Naive B cell (primary cell): Measurements from ENCODE around the gene POLR2I. TPM values are rescaled to one million over a fixed set of nuclear protein-coding genes. Genes with fewer than 3 reads are reported as not detected.
A peak's percentile ranks its signal among the peaks of the same experiment; 100 is the strongest.
"Not testable (repeated sequence)": the region's sequence is repeated elsewhere in the genome, so short reads cannot be mapped to it uniquely, and the experiment has no call there.

ENCODE experiments used
- ATAC-seq, 2 donors: fragments of 150-1000 bp; cut with Tn5 transposase; 2 replicates each; pipeline ENCODE4 v1.10.0; 2021; ENCODE audit warnings: low read depth in 2 of 2, mild to moderate bottlenecking in 2 of 2, moderate library complexity in 2 of 2
- DNase-seq: peaks from one replicate; pipeline ENCODE4 v3.0.0; 2022
- H3K27ac Mint-ChIP-seq, 6 donors: one replicate each; pipeline ENCODE4 v1.8.0; 2020 to 2022; ENCODE audit warnings: mild to moderate bottlenecking in 6 of 6, mixed read lengths in 6 of 6, moderate library complexity in 5 of 6, inconsistent platforms in 2 of 6
- H3K27me3 Mint-ChIP-seq, 3 donors: one replicate each; pipeline ENCODE4 v1.8.0; 2021 to 2022; ENCODE audit warnings: mixed read lengths in 3 of 3, mild to moderate bottlenecking in 1 of 3
- H3K36me3 Mint-ChIP-seq, 2 donors: one replicate each; pipeline ENCODE4 v1.8.0; 2020 to 2022; ENCODE audit warnings: mixed read lengths in 2 of 2, inconsistent platforms in 1 of 2, mild to moderate bottlenecking in 1 of 2
- H3K4me1 Mint-ChIP-seq, 3 donors: one replicate each; pipeline ENCODE4 v1.8.0; 2020 to 2022; ENCODE audit warnings: mixed read lengths in 3 of 3, inconsistent platforms in 1 of 3, mild to moderate bottlenecking in 1 of 3, moderate library complexity in 1 of 3
- H3K4me3 Mint-ChIP-seq, 8 donors: one replicate each; pipeline ENCODE4 v1.8.0; 2020 to 2022; ENCODE audit warnings: mild to moderate bottlenecking in 8 of 8, mixed read lengths in 8 of 8, moderate library complexity in 8 of 8, inconsistent platforms in 2 of 8
- H3K9me3 Mint-ChIP-seq, 7 donors: one replicate each; pipeline ENCODE4 v1.8.0; 2020 to 2022; ENCODE audit warnings: mixed read lengths in 7 of 7, mild to moderate bottlenecking in 5 of 7, inconsistent platforms in 2 of 7, moderate library complexity in 1 of 7
- polyA plus RNA-seq, 6 donors: library from polyadenylated mRNA; unstranded; fragments of 300-500 nt; fragmentation: Illumina TruSeq; gene quantifications; one replicate each; pipeline ENCODE4 v1.2.3, GENCODE V29; 2021; ENCODE audit warnings: low read depth in 6 of 6

Gene POLR2I
- polyA plus RNA-seq, 6 donors from 2014 or later, result 112 to 139 (median 126) TPM

DNA sequence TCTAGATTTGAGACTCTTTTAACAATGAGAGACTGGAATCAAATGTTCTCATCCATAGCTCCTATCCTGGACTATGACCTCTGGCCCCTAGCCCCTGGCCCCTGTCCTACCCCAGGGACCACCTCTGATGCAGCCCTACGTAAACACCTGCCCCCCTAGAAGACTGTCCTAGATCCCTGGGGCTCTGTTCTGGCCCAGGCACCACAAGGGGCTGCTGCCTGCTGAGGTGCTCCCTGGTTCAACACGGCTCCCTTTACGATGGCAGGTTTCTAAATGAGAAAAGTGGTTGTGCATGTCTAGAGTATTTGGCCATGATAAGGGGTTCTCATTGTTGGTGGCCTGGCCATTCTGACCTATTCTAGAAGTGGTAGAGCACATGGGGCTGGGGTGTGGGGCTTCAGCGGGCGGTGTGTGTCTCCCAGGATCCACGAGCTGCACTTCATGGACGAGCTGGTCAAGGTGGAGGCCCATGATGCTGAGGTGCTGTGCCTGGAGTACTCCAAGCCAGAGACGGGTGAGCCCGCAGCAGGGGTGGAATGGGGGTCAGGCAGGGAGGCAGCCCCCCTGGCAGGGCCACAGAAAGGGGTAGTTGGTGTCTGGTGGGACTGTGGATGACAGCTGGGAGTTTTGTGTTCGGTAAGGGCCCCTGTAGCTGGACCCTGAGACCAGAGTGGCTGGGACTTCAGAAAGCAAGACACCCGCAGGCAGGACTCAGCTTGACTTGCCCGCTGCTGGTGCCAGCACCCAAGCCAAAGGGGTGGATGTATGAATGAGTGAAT, 30.3 kb downstream of the POLR2I start:
- Mint-ChIP-seq H3K4me3 (peak overlapping the region in 1 of 8 donors; percentile 59), H3K4me1 (no peaks in the 10 kb centered on the region), H3K36me3 (no peaks in the 10 kb centered on the region), H3K27ac (no peak overlapping the region), H3K27me3 (no peaks in the 10 kb centered on the region), H3K9me3 (no peaks in the 10 kb centered on the region)
- no peak for ATAC-seq
- no peak for DNase-seq

DNA sequence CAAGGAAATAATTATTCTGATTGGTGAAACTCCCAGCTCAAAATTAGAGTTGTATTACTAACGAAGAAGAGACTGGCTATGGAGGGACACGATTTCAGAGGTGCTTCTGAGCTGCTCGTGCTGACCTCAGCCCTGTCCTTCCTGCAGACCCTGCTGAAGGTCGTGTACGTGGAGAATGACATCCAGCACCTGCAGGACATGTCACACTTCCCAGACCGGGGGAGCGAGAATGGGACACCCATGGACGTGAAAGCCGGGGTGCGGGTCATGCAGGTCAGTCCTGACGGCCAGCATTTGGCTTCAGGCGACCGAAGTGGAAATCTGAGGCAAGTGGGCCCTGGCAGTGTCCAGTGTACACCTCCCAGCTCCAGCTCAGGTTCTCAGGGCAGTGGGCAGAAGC, 31.8 kb downstream of the POLR2I start:
- H3K27ac Mint-ChIP-seq, result no peak overlapping the region
- no peak overlapping the region for H3K4me3 Mint-ChIP-seq
- ATAC-seq (no peak), DNase-seq (no peak)
- H3K36me3 Mint-ChIP-seq, result no peaks in the 10 kb centered on the region
- H3K9me3 Mint-ChIP-seq, result no peaks in the 10 kb centered on the region
- no peaks in the 10 kb centered on the region for H3K27me3 Mint-ChIP-seq
- H3K4me1 Mint-ChIP-seq, result no peaks in the 10 kb centered on the region

DNA sequence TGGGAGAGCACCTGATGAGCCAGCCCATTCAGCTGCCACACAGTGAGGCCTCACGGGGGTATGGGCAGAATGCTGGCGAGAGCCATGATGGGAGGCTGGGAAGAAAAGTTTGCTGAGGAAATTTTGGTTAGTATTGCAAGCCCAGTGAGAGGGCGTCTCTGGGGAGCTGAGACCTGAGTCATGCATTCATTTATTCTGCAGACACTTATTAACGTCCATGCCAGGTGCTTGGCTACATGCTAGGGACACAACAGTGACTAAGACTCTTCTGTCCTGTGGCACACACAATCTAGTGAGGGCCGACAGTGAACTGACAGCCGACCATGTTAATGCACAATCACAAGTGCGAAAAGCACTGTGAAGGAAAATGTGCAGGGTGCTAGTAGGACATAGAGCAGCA, 32.8 kb downstream of the POLR2I start:
- Mint-ChIP-seq H3K36me3 (no peaks in the 10 kb centered on the region), H3K4me3 (no peak overlapping the region), H3K9me3 (no peaks in the 10 kb centered on the region)

DNA sequence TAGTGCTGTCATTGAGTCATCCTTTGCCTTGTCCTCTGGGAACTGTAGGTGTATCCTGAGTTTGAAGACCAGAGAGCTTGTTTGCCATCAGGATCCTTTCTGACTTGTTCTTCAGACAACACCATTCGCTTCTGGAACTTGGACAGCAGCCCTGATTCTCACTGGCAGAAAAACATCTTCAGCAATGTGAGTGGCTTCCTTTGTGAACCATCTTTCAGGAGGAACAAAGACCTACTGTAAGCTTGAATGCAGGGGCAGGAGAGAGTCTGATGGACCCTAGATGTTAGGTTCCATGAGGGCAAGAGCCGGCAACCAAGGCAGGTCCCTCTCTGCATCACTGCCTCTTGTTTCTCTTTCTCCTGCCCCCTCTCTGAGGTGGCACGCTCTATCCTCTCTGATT, 33.3 kb downstream of the POLR2I start:
- Mint-ChIP-seq H3K4me3 (no peak overlapping the region), H3K27ac (no peak overlapping the region), H3K36me3 (no peaks in the 10 kb centered on the region), H3K27me3 (no peaks in the 10 kb centered on the region), H3K9me3 (no peaks in the 10 kb centered on the region), H3K4me1 (no peaks in the 10 kb centered on the region)
- DNase-seq, result no peak
- no peak for ATAC-seq

More for the DNA sequence above, 32.8 kb downstream of the POLR2I start:
- no peak for DNase-seq
- H3K27me3 Mint-ChIP-seq, result no peaks in the 10 kb centered on the region
- no peak for ATAC-seq
- H3K27ac Mint-ChIP-seq, result peak overlapping the region in 2 of 6 donors; percentile 5 to 79
- no peaks in the 10 kb centered on the region for H3K4me1 Mint-ChIP-seq

DNA sequence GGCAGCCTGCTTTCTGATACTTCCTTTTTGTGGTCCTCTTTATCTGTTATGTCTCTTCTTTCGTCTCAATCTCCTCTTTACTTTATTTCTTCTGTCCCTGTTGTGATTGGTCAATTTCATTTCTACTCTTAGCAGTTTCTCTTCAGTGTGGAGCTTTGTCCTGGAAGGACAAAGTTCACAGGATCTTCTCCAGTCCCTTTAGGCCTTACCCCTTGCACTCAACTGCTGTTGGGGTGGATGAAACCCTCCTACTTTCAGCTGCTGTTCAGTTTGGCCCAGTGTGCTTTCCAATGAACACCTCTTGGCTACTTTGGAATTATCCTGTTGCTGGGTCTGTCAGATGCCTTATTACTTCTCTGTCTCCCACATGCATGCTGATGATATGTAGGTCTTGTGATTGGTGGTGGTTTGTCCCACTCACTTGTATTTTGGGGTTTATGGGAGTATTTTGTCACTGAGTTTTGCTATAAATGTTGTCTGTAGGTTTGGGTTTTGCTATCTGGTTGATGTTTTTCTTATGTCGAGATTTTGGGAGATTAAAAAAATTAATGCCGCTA, 35.2 kb downstream of the POLR2I start:
- Mint-ChIP-seq H3K36me3 (no peaks in the 10 kb centered on the region), H3K9me3 (no peaks in the 10 kb centered on the region), H3K4me3 (no peak overlapping the region), H3K27me3 (no peaks in the 10 kb centered on the region), H3K4me1 (no peaks in the 10 kb centered on the region), H3K27ac (peak overlapping the region in 2 of 6 donors; percentile 18 to 23)
- DNase-seq (no peak), ATAC-seq (no peak)

DNA sequence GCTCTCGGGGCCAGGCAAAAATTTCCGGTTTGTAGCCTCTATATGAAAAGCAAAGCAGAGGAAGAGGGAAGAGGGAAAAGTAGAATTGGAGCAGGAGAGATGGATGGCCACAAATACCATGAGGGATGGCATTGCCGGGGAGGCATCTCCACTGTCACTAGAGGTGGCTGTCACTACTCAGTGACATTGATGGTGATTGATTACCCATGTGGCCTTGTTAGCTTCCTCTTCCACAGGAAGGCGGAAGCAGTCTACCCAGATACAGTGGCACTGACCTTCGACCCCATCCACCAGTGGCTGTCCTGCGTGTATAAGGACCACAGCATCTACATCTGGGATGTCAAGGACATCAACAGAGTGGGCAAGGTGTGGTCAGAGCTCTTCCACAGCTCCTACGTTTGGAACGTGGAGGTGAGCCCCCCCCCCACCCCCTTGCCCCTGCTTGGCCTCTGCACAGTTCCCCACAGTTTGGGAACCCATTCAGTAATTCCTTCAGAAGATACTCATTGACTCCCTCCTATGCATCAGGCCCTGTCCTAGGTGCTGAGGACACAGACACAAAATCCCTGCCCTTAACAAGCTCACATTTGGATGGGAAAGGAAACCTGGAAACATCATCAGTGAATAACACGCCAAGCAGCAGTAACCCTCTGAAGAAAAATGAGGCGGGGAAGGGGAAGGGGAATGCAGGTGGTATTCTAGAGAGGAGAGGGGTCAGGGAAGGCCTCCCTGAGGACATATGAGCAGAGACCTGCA, 41.4 kb downstream of the POLR2I start:
- no peak for DNase-seq
- no peaks in the 10 kb centered on the region for H3K27me3 Mint-ChIP-seq
- H3K9me3 Mint-ChIP-seq, result peaks cover 0 to 2% (median 0%) of the 10 kb centered on the region in 7 donors
- ATAC-seq, result no peak
- no peaks in the 10 kb centered on the region for H3K4me1 Mint-ChIP-seq
- peak overlapping the region in 2 of 6 donors; percentile 16 to 67 for H3K27ac Mint-ChIP-seq
- no peak overlapping the region for H3K4me3 Mint-ChIP-seq
- no peaks in the 10 kb centered on the region for H3K36me3 Mint-ChIP-seq

DNA sequence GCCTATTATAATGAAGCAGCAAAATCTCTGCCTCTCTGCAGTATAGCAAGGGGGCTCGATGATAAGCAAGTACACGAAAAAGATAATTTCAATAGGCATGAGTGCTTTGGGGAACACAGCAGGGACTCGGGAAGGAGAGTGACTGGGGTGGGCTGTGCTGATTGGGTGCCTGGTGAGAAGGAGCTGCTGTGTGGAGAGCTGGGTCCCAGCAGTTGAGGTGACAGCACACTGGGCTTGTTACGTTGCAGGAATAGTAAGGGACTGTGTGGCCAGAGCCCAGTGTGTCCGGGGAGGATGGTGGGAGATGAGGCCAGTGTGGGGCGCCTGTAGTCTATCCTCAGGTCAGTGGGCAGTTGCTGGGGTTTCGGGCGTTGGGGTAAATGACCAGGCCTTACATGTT, 42.6 kb downstream of the POLR2I start:
- ATAC-seq, result no peak
- no peak for DNase-seq
- no peaks in the 10 kb centered on the region for H3K4me1 Mint-ChIP-seq
- H3K9me3 Mint-ChIP-seq, result peaks cover 0 to 2% (median 0%) of the 10 kb centered on the region in 7 donors
- H3K36me3 Mint-ChIP-seq, result no peaks in the 10 kb centered on the region
- no peaks in the 10 kb centered on the region for H3K27me3 Mint-ChIP-seq
- no peak overlapping the region for H3K27ac Mint-ChIP-seq
- H3K4me3 Mint-ChIP-seq, result no peak overlapping the region

DNA sequence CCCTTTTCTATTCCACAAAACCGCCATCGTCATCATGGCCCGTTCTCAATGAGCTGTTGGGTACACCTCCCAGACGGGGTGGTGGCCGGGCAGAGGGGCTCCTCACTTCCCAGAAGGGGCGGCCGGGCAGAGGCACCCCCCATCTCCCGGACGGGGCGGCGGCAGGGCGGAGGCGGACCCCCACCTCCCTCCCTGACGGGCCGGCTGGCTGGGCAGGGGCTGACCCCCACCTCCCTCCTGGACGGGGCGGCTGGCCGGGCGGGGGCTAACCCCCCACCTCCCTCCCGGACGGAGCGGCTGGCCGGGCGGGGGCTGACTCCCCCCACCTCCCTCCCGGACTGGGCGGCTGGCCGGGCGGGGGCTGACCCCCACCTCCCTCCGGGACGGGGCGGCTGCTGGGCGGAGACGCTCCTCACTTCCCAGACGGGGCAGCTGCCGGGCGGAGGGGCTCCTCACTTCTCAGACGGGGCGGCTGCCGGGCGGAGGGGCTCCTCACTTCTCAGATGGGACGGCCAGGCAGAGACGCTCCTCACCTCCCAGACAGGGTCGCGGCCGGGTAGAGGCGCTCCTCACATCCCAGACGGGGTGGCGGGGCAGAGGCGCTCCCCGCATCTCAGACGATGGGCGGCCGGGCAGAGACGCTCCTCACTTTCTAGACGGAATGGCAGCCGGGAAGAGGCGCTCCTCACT, 45.7 kb downstream of the POLR2I start:
- not testable (repeated sequence) for H3K36me3 Mint-ChIP-seq, H3K9me3 Mint-ChIP-seq, H3K27me3 Mint-ChIP-seq, DNase-seq, H3K27ac Mint-ChIP-seq, H3K4me1 Mint-ChIP-seq, ATAC-seq, H3K4me3 Mint-ChIP-seq

DNA sequence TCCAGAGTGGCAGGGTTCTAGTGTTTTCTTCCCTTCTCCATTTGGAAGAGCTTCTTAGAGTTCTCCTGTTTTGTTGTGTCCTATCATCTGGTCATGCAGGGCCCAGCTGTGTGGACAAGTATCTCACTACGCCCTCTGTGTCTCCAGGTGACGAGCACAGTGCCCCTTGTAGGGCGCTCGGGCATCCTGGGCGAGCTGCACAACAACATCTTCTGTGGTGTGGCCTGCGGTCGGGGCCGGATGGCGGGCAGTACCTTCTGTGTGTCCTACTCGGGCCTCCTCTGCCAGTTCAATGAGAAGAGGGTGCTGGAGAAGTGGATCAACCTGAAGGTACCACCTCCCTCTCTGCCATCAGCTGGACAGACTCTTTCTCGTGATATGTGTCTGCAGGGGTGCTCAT, 47.0 kb downstream of the POLR2I start:
- no peak for DNase-seq
- Mint-ChIP-seq H3K36me3 (no peaks in the 10 kb centered on the region), H3K4me3 (no peak overlapping the region), H3K27me3 (no peaks in the 10 kb centered on the region), H3K4me1 (no peaks in the 10 kb centered on the region), H3K9me3 (peaks cover 0 to 2% (median 0%) of the 10 kb centered on the region in 7 donors), H3K27ac (no peak overlapping the region)
- ATAC-seq, result no peak

DNA sequence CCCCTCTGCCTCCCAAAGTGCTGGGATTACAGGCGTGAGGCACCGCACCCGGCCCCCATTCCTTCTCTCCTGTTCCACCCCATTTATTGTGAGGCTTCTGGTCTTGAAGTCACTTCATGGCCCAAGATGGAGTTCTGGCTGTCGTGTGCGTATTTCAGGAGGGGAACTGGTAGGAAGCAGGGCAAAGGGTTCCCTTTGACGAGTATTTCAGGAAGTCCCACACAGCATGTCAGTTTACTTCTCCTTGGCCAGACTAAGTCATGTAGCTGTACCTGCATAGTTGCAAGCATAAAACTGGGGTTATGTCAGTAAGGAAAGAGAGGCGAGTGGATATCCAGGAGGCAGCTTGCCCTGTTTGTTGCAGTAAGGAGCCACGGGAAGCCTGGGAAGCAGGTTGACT, 49.8 kb downstream of the POLR2I start:
- H3K9me3 Mint-ChIP-seq, result peaks cover 0 to 2% (median 0%) of the 10 kb centered on the region in 7 donors
- peak overlapping the region in 1 of 8 donors; percentile 73 for H3K4me3 Mint-ChIP-seq
- no peak for ATAC-seq
- no peaks in the 10 kb centered on the region for H3K36me3 Mint-ChIP-seq
- no peak overlapping the region for H3K27ac Mint-ChIP-seq
- no peak for DNase-seq
- no peaks in the 10 kb centered on the region for H3K4me1 Mint-ChIP-seq
- no peaks in the 10 kb centered on the region for H3K27me3 Mint-ChIP-seq

Other genes starting within 250 kb of the POLR2I start
- not detected for gene APLP1, start 246.3 kb downstream of the POLR2I start, polyA plus RNA-seq
- gene NFKBID, start 214.3 kb downstream of the POLR2I start, polyA plus RNA-seq, result 10 to 100 TPM; 13.5 to 79.7 (median 55.3) TPM
- gene HCST, start 212.3 kb downstream of the POLR2I start, polyA plus RNA-seq, result 10 to 100 TPM; 33.8 to 58.5 (median 47.5) TPM
- 10 to 100 TPM in 2 of 6 donors, 1 to 10 TPM in 4; 3.4 to 28.6 (median 8.3) TPM for gene TYROBP, start 206.6 kb downstream of the POLR2I start, polyA plus RNA-seq
- gene LRFN3, start 178.5 kb downstream of the POLR2I start, polyA plus RNA-seq, result under 1 TPM in 3 of 6 donors, not detected in 3; 0.12 to 0.22 (median 0.14) TPM
- gene SDHAF1, start 119.7 kb downstream of the POLR2I start, polyA plus RNA-seq, result 10 to 100 TPM; 30.0 to 58.0 (median 48.8) TPM
- under 1 TPM in 1 of 6 donors, not detected in 5; 0.24 TPM for gene SYNE4, start 106.1 kb downstream of the POLR2I start, polyA plus RNA-seq
- gene ALKBH6, start 100.7 kb downstream of the POLR2I start, polyA plus RNA-seq, result 10 to 100 TPM; 13.7 to 28.9 (median 19.1) TPM
- 1 to 10 TPM in 1 of 6 donors, not detected in 5; 1.8 TPM for gene CLIP3, start 82.0 kb downstream of the POLR2I start, polyA plus RNA-seq
- 1 to 10 TPM; 1.4 to 7.3 (median 3.6) TPM for gene THAP8, start 60.6 kb downstream of the POLR2I start, polyA plus RNA-seq
- gene WDR62, start 60.0 kb downstream of the POLR2I start, polyA plus RNA-seq, result under 1 TPM in 2 of 6 donors, not detected in 4; 0.07 to 0.25 TPM
- gene OVOL3, start 3.7 kb downstream of the POLR2I start, polyA plus RNA-seq, result not detected
- gene TBCB, start 593 bp upstream of the POLR2I start, polyA plus RNA-seq, result 100 to 1,000 TPM; 142 to 230 (median 163) TPM
- gene CAPNS1, start 25.2 kb upstream of the POLR2I start, polyA plus RNA-seq, result 100 to 1,000 TPM in 5 of 6 donors, 10 to 100 TPM in 1; 93.5 to 156 (median 111) TPM
- not detected for gene COX7A1, start 37.6 kb upstream of the POLR2I start, polyA plus RNA-seq
- gene ZNF565, start 99.8 kb upstream of the POLR2I start, polyA plus RNA-seq, result 1 to 10 TPM in 5 of 6 donors, not detected in 1; 1.5 to 5.2 (median 2.1) TPM
- 10 to 100 TPM; 28.0 to 85.3 (median 67.6) TPM for gene ZNF146, start 100.2 kb upstream of the POLR2I start, polyA plus RNA-seq